ENCODE results near the gene PSPH. TPM values are rescaled to one million over a fixed set of nuclear protein-coding genes. Genes with fewer than 3 reads are reported as not detected.
A peak's percentile ranks its signal among the peaks of the same experiment; 100 is the strongest.
"Not testable (repeated sequence)": the region's sequence is repeated elsewhere in the genome, so short reads cannot be mapped to it uniquely, and the experiment has no call there.

Gene PSPH
- total RNA-seq (2021) (89.5 and 103 TPM in 2 replicates), Bru-seq, nascent RNA (percentile 82 among the genes with signal in this experiment), BruChase-seq, experiment 1, labeled RNA remaining after a 2-hour chase (percentile 88 among the genes with signal in this experiment), BruChase-seq, experiment 2, labeled RNA remaining after a 6-hour chase (percentile 89 among the genes with signal in this experiment)
- long read RNA-seq, transcript PSPH-202 (8 exons, 2,178 nt) = major isoform, 45 of 138 reads
- long read RNA-seq, transcript PSPH-201 (8 exons, 2,131 nt) = minor isoform, 7 of 138 reads
- long read RNA-seq, partial matches to known transcripts = 20 of 138 reads
- long read RNA-seq, other reads (novel, unspliced or antisense) = 66 of 138 reads

GRCh38 chr7:56051339-56052191 is at the start of gene PSPH, which contains the start of gene CCT6A:
Gene PSPH (minus strand): TSS chr7:56051444. CDS start chr7:56021212, 30,232 bp downstream.
Gene CCT6A (plus strand): TSS chr7:56051765. CDS start chr7:56051849, 84 bp downstream.
- no peak for TF ChIP-seq EZH2 (IDR thresholded peaks at IDR 0.05; ENCODE audit: low read depth)
- no peak for TF ChIP-seq CTCF (conservative IDR thresholded peaks at IDR 0.05)
- H3K4me3 ChIP-seq = peak within 1 kb of the TSS; percentile 97
- H3K36me3 ChIP-seq (ENCODE audit: low read depth) = peaks cover 47% of the 10 kb centered on the region
- H3F3A ChIP-seq (ENCODE audit: insufficient read depth, low read depth) = peaks cover 62% of the 10 kb centered on the region
- H3K4me2 ChIP-seq = peak within 1 kb of the TSS; percentile 92
- H3K27ac ChIP-seq = peak within 1 kb of the TSS; percentile 78
- peak; percentile 100 for DNase-seq
- H3K9me2 ChIP-seq (ENCODE audit: insufficient read depth) = no peaks in the 10 kb centered on the region
- BruUV-seq (replicated peaks) = no TSS peak
- CTCF ChIA-PET = interaction anchor here (0.5 to 1.1 kb wide), 5 partner anchors 11 to 95 kb away, joined by 3 to 6 read pairs (median 4); no protein-coding TSS in a partner anchor
- H3K4me1 ChIP-seq (replicated peaks; ENCODE audit: insufficient read depth) = peaks cover 40% of the 10 kb centered on the region
- no peaks in the 10 kb centered on the region for H3K9me3 ChIP-seq (ENCODE audit: insufficient read depth, low read depth)
- peak within 1 kb of the TSS; percentile 89 for H2AFZ ChIP-seq
- POLR2A ChIA-PET (ENCODE audit: unreplicated experiment) = interaction anchor here (0.5 to 1.2 kb wide), 23 partner anchors 8 to 1292 kb away, joined by 3 to 63 read pairs (median 6); partner anchors contain the start of genes CHCHD2, NIPSNAP2, SEC61G and SUMF2
- no peaks in the 10 kb centered on the region for H3K27me3 ChIP-seq (ENCODE audit: insufficient read depth, low read depth)
- H3K79me2 ChIP-seq (ENCODE audit: low read depth) = peaks cover 97% of the 10 kb centered on the region
- H4K20me1 ChIP-seq (ENCODE audit: insufficient read depth) = peaks cover 47% of the 10 kb centered on the region
- intact Hi-C loops (cut with micrococcal nuclease; ENCODE audit: unreplicated experiment) = loop anchor here (1.0 to 5.0 kb wide), 3 partner anchors 13 to 684 kb away; partner anchors contain the start of genes LANCL2, NIPSNAP2 and SUMF2

GRCh38 chr7:56099653-56100052 is 48.4 kb upstream of the PSPH start:
- no peak for DNase-seq
- no peaks in the 10 kb centered on the region for H3K9me2 ChIP-seq (ENCODE audit: insufficient read depth)
- H3K27me3 ChIP-seq (ENCODE audit: insufficient read depth, low read depth) = no peaks in the 10 kb centered on the region
- TF ChIP-seq EZH2 (IDR thresholded peaks at IDR 0.05; ENCODE audit: low read depth) (no peak), CTCF (conservative IDR thresholded peaks at IDR 0.05) (0 out of 2 replicates have a peak, but pooled peaks have one; percentile 28)
- H4K20me1 ChIP-seq (ENCODE audit: insufficient read depth) = peaks cover 56% of the 10 kb centered on the region
- peaks cover 53% of the 10 kb centered on the region for H3K36me3 ChIP-seq (ENCODE audit: low read depth)
- peaks cover 12% of the 10 kb centered on the region for H3K4me1 ChIP-seq (replicated peaks; ENCODE audit: insufficient read depth)
- no peak overlapping the region for H2AFZ ChIP-seq
- H3K27ac ChIP-seq = no peak overlapping the region
- H3K79me2 ChIP-seq (ENCODE audit: low read depth) = peaks cover 29% of the 10 kb centered on the region
- intact Hi-C loops (cut with micrococcal nuclease; ENCODE audit: unreplicated experiment) = no loop called here
- H3K4me3 ChIP-seq = no peak overlapping the region
- BruUV-seq (replicated peaks) = no TSS peak
- ChIA-PET POLR2A (ENCODE audit: unreplicated experiment) (interaction anchor here (0.6 kb wide), 1 partner anchor 135 kb away, joined by 3 read pairs; no protein-coding TSS in a partner anchor), CTCF (no interaction called here)
- H3K9me3 ChIP-seq (ENCODE audit: insufficient read depth, low read depth) = no peaks in the 10 kb centered on the region
- H3K4me2 ChIP-seq = no peak overlapping the region
- peaks cover 86% of the 10 kb centered on the region for H3F3A ChIP-seq (ENCODE audit: insufficient read depth, low read depth)

GRCh38 chr7:56098187-56099008 is 47.2 kb upstream of the PSPH start:
- H3K4me2 ChIP-seq; CTCF ChIA-PET; DNase-seq; H3K27me3 ChIP-seq (ENCODE audit: insufficient read depth, low read depth); POLR2A ChIA-PET (ENCODE audit: unreplicated experiment); H3K4me1 ChIP-seq (replicated peaks; ENCODE audit: insufficient read depth); H3K27ac ChIP-seq; H3K9me3 ChIP-seq (ENCODE audit: insufficient read depth, low read depth); H3K4me3 ChIP-seq; BruUV-seq (replicated peaks); H3K9me2 ChIP-seq (ENCODE audit: insufficient read depth); intact Hi-C loops (cut with micrococcal nuclease; ENCODE audit: unreplicated experiment); H2AFZ ChIP-seq: not testable (repeated sequence)
- H3K79me2 ChIP-seq (ENCODE audit: low read depth) = peaks cover 17% of the 10 kb centered on the region
- peaks cover 74% of the 10 kb centered on the region for H3F3A ChIP-seq (ENCODE audit: insufficient read depth, low read depth)
- H3K36me3 ChIP-seq (ENCODE audit: low read depth) = peaks cover 44% of the 10 kb centered on the region
- peaks cover 43% of the 10 kb centered on the region for H4K20me1 ChIP-seq (ENCODE audit: insufficient read depth)
